ENCODE measurements around the gene STKLD1.

STKLD1 gene

DNA sequence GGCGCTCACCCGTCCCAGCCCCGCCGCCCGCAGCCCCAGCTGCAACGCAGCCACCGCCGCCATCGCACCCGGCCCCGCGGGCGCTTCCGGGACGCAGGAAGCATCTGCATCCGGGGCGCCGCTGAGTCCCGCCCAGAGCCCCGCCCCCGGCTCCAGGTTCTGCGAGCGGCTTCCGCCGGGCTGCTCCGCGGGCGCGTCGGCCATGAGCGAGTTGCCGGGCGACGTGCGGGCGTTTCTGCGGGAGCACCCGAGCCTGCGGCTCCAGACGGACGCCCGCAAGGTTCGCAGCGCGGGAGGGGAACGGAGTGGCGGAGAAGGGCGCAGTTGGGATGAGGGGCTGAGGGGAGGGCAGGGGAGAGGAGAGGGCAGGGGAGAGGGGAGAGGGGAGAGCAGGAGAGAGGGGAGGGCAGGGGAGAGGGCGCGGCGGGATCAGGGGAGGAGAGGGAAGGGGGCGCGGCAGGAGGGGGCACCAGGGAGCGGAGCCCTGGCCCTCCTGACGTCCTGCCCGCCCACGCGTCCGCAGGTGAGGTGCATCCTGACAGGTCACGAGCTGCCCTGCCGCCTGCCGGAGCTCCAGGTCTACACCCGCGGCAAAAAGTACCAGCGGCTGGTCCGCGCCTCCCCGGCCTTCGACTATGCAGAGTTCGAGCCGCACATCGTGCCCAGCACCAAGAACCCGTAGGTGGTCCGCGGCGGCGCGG, 19.6 kb upstream of the STKLD1 start, which contains the start of the genes SURF1 and SURF2:
TSS of gene SURF1 (minus strand) at position 97 of the 701 bp plus-strand sequence. CDS start at position 63, 34 bp downstream.
TSS of gene SURF2 (plus strand) at position 160 of the 701 bp plus-strand sequence. CDS start at position 203, 43 bp downstream.
- H3K4me3 ChIP-seq, result peak within 1 kb of the TSS; percentile 93
- TF ChIP-seq, protein P1, sequence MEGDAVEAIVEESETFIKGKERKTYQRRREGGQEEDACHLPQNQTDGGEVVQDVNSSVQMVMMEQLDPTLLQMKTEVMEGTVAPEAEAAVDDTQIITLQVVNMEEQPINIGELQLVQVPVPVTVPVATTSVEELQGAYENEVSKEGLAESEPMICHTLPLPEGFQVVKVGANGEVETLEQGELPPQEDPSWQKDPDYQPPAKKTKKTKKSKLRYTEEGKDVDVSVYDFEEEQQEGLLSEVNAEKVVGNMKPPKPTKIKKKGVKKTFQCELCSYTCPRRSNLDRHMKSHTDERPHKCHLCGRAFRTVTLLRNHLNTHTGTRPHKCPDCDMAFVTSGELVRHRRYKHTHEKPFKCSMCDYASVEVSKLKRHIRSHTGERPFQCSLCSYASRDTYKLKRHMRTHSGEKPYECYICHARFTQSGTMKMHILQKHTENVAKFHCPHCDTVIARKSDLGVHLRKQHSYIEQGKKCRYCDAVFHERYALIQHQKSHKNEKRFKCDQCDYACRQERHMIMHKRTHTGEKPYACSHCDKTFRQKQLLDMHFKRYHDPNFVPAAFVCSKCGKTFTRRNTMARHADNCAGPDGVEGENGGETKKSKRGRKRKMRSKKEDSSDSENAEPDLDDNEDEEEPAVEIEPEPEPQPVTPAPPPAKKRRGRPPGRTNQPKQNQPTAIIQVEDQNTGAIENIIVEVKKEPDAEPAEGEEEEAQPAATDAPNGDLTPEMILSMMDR (IDR thresholded peaks at IDR 0.05), result no peak
- H3K27ac ChIP-seq, result peak within 1 kb of the TSS; percentile 35 to 88
- DNase-seq (ENCODE audit: low spot score), result peak; percentile 85

DNA sequence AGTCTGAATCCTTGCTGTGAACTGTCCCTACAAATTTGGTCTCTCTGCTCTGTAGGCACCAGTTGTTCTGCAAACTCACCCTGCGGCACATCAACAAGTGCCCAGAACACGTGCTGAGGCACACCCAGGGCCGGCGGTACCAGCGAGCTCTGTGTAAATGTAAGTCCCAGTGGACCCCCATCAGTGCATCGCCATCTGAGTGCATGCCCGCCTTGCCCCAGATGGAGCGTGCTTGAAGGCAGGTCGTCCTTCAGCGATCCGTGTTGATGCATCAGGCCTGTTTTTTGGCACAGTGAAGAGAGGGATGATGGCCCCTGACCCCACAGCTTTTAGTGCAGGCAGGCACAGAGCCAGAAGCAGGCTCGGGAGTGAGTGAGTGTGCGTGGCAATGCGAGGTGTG, 18.5 kb upstream of the STKLD1 start:
- no peak overlapping the region for H3K27ac ChIP-seq
- TF ChIP-seq, protein P1 (IDR thresholded peaks at IDR 0.05), result no peak
- H3K4me3 ChIP-seq, result no peak overlapping the region
- no peak for DNase-seq (ENCODE audit: low spot score)

DNA sequence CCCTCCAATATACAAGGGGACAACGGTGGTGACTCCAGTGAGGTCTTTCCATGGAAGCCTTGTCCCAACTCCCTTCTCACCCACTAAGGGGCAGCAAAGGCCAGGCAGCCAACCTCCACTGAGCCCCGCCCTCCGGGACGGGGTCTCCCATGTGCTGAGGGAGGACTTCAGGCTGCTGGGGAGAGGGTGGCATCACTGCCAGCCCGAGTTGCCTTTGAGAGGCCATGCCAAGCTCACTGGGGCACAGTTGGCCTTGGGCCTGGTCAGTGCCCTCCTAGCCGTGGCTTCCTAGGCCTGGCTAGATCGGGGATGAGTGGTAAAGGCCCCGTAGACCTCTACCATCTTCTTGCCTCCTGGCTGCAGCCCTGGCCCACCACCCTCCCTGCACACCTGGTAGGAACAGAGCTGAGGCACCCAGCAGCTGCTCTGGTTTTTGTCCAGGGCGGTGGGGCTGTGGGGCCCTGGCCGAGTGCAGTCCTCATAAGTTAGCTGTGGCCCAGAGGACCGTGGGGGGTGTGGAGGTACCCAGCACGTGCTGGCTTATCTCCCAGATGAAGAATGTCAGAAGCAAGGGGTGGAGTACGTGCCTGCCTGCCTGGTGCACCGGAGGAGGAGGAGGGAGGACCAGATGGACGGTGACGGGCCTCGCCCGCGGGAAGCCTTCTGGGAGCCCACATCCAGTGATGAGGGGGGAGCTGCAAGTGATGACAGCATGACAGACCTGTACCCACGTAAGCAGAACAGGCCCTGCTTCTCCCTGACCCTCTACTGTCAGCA, 16.6 kb upstream of the STKLD1 start:
- DNase-seq (ENCODE audit: low spot score), result no peak
- H3K4me3 ChIP-seq, result no peak overlapping the region
- H3K27ac ChIP-seq, result no peak overlapping the region
- TF ChIP-seq, protein P1 (IDR thresholded peaks at IDR 0.05), result no peak

DNA sequence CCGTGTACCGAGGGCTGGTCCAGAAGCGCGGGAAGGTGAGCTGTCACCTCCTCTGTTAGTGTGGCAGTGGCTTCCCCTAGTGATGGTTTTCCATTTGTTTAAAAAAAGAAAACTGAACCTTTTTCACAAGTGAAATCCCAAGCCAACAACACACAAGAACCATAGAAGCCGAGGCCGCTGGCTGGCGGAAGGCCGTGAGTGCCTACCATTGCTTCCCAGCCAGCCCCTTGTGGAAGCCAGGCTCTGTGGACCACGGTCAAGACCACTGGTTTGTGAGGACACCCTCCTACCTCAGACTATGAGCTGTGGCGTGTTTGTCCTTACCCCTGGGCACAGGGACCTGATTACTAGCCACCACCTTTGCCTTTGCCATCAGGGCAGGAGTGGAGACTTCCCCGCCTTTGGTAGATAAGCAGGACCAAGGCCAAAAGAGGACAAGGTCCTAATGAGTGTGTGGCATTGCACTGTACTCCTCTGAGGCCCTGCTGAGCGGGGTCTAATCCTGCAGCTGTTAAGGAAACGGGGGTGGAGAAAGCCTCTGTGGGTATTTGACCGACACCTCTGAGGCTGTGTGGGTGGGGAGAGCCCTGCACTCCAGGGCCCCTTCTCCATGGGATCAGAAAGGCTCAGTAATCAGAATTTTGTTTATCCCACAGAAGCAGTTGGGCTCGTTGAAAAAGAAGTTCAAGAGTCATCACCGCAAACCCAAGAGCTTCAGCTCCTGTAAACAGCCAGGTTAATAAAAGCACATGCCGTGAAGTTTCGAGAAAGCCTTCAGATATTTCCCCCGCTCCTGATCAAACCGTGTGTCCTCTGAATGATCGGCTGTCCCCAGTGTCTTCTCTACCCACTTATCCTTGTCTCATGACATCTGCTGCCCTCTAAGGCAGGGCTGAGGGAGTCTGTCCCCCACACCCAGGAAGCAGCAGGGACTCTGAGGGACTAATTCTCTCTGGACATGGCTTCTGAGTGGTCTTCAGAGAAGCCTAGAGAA, 15.5 kb upstream of the STKLD1 start:
- H3K4me3 ChIP-seq, result no peak overlapping the region
- peak overlapping the region in 1 of 2 donors; percentile 7 for H3K27ac ChIP-seq
- TF ChIP-seq, protein P1 (IDR thresholded peaks at IDR 0.05), result no peak
- DNase-seq (ENCODE audit: low spot score), result no peak

DNA sequence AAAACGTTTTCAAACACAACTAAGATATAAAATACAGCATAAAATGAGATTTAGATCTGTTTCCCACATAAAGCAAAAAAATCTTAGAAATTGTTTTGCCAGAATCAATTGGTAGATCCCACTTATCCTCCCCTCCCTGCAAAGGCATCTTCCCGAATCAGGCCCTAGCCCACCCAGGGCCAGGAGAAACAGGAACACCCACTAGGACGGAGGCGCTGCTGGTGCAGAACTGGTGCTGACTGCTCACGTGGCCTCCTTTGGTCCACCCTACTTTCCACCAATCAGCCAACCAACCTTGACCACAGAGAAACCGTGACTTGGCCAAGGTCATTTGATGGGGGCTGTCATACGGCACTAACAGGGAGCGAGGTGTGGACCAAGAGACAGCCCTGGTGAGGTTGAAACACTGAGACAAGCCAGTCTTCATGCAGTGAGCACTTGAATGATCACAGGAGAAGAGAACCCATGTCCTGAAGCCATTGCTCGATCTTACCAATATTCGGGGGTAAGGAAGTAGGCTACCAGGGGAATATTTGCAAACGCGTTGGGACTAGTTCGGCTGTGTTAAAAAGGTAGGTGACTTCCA, 14.6 kb upstream of the STKLD1 start:
- TF ChIP-seq, protein P1 (IDR thresholded peaks at IDR 0.05), result no peak
- no peak overlapping the region for H3K27ac ChIP-seq

DNA sequence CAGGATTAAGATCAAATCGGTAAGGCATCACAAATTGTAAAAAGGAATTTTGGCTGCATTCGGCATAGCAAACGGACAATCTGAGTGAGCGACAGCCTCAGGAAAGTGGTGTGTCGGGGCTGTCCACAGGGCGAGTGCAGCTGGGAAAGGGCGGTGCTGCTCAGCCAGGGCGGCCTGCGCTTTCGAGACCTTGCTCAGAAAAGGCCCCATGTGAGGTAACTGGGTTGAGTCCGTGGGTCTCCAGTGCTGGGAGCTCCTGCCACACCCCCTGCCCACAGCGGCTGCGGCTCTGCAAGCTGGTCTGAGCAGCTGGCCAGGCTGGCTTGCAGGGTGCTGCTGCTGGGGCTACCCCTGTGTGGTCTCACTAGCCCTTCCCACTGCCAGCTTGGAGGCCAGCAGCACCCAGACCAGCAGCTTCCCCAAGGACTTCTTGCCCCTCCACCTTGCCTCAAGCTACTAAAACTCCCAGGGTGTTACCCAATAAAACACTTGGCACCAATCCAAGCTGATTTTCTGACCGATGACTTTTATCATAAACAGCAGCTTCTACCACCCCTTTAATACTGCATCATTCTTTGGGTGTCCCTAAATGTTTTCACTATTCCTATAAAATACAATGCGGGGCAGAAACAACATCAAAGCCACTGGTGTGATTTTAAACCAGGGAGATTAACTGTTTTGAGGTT, 13.7 kb upstream of the STKLD1 start:
- Histone ChIP-seq H3K27ac (no peak overlapping the region), H3K4me3 (no peak overlapping the region)
- TF ChIP-seq, protein P1 (IDR thresholded peaks at IDR 0.05), result no peak
- no peak for DNase-seq (ENCODE audit: low spot score)

More for the DNA sequence above, 14.6 kb upstream of the STKLD1 start:
- DNase-seq (ENCODE audit: low spot score), result no peak
- H3K4me3 ChIP-seq, result no peak overlapping the region
